K562 (cell line): ENCODE data around the gene ZBTB9. TPM values are rescaled to one million over a fixed set of nuclear protein-coding genes. Genes with fewer than 3 reads are reported as not detected.

Source experiments
- ATAC-seq: fragments of 200-7000 bp; cut with Tn5 transposase; 3 replicates; pipeline ENCODE4 v1.9.1; 2020; ENCODE audit warnings: moderate library complexity
- BruUV-seq: library from RNA; stranded (reverse); fragments of 400-500 nt; replicated peaks from 2 replicates; lab custom pipeline; 2021; lab: Mats Ljungman, UMichigan
- CTCF ChIA-PET: fragments of 300-600 bp; formaldehyde crosslinking; extraction: SDS; loops from one replicate; lab custom pipeline; 2021; ENCODE audit warnings: low intra/inter-chr PET ratio; lab: Yijun Ruan, JAX
- POLR2A ChIA-PET: fragments of 300-600, 350-650 bp; sonication (Branson Sonifier 250); formaldehyde crosslinking; extraction: SDS; loops from one replicate; lab custom pipeline; 2021; ENCODE audit warnings: antibody characterized with exemption, inconsistent platforms; lab: Yijun Ruan, JAX
- DNase-seq, 4 experiments: peaks; one replicate each; pipeline versions ENCODE4 v3.0.0 to v3.0.0-alpha.2; 2011 to 2018; ENCODE audit warnings: low spot score in 3 of 4, mixed read lengths in 3 of 4; ENCODE audit errors: extremely low read depth in 1 of 4
- FAIRE-seq: peaks from 2 replicates; lab custom pipeline; 2011; peaks lifted over from hg19 to GRCh38; lab: Jason Lieb, UNC
- H2AFZ ChIP-seq: 2 replicates; pipeline ENCODE4 v1.6.0; 2011; ENCODE audit warnings: low read depth, low read length, control low read depth, inconsistent platforms
- H3K27ac ChIP-seq: fragments of 200-600 bp; 3 replicates; pipeline ENCODE4 v1.8.0; 2011; ENCODE audit warnings: low read depth, mild to moderate bottlenecking, control low read depth, inconsistent platforms, low read length, moderate library complexity, mixed read lengths; ENCODE audit errors: extremely low read depth
- H3K27me3 ChIP-seq, 2 experiments: fragments of 300-600 bp in 1 of 2; 2 replicates in 1 of 2; 3 replicates in 1 of 2; pipeline versions ENCODE4 v1.6.0 to v1.8.0; 2011; ENCODE audit warnings: inconsistent platforms in 2 of 2, low read length in 2 of 2, mild to moderate bottlenecking in 1 of 2, mixed read lengths in 1 of 2, moderate library complexity in 1 of 2; ENCODE audit not compliant: control insufficient read depth in 2 of 2, insufficient read depth in 2 of 2
- H3K36me3 ChIP-seq: fragments of 300-600 bp; 3 replicates; pipeline ENCODE4 v1.8.0; 2011; ENCODE audit warnings: mild to moderate bottlenecking, low read length, inconsistent platforms; ENCODE audit not compliant: control insufficient read depth, insufficient read depth
- H3K4me1 ChIP-seq, 2 experiments: fragments of 200-600 bp in 1 of 2; replicated peaks in 1 of 2; 2 replicates in 1 of 2; 3 replicates in 1 of 2; pipeline versions ENCODE4 v1.5.1 to v1.8.0; 2011; ENCODE audit warnings: inconsistent platforms in 2 of 2, low read length in 2 of 2, mild to moderate bottlenecking in 1 of 2, mixed read lengths in 1 of 2, moderate library complexity in 1 of 2; ENCODE audit not compliant: control insufficient read depth in 2 of 2, insufficient read depth in 2 of 2
- H3K4me2 ChIP-seq: 2 replicates; pipeline ENCODE4 v1.6.1; 2011; ENCODE audit warnings: low read length, control low read depth, inconsistent platforms, mixed read lengths; ENCODE audit not compliant: insufficient read depth
- H3K4me3 ChIP-seq: fragments of 200-600 bp; sonication (generic), shearing (Covaris generic); 2 replicates; pipeline ENCODE4 v1.5.1; 2016; ENCODE audit warnings: control low read depth, inconsistent platforms
- H3K79me2 ChIP-seq: fragments of 200-600 bp; 3 replicates; pipeline ENCODE4 v1.8.0; 2011; ENCODE audit warnings: low read length, inconsistent platforms; ENCODE audit not compliant: control insufficient read depth, insufficient read depth
- H3K9ac ChIP-seq, 2 experiments: 2 replicates each; pipeline versions ENCODE4 v1.6.0 to v1.6.1; 2011; ENCODE audit warnings: low read depth in 2 of 2, low read length in 2 of 2, control low read depth in 1 of 2, inconsistent platforms in 1 of 2, mild to moderate bottlenecking in 1 of 2, mixed read lengths in 1 of 2; ENCODE audit not compliant: insufficient read depth in 1 of 2
- H3K9me1 ChIP-seq: one replicate; pipeline ENCODE4 v1.6.0; 2011; ENCODE audit warnings: inconsistent platforms, mild to moderate bottlenecking, low read length, moderate library complexity; ENCODE audit not compliant: control insufficient read depth, insufficient read depth
- H3K9me3 ChIP-seq: replicated peaks from 2 replicates; pipeline ENCODE4 v1.5.1; 2011; ENCODE audit warnings: low read depth, low read length, inconsistent platforms; ENCODE audit not compliant: control insufficient read depth, insufficient read depth
- H4K20me1 ChIP-seq: replicated peaks from 2 replicates; pipeline ENCODE4 v1.6.1; 2011; ENCODE audit warnings: low read length, inconsistent platforms, mixed read lengths; ENCODE audit not compliant: control insufficient read depth, insufficient read depth
- ETV5 ChIP-seq: sonication (generic); formaldehyde crosslinking; IDR thresholded peaks from 2 replicates; pipeline ENCODE4 v1.4.0; 2020; ENCODE audit warnings: low read depth, mild to moderate bottlenecking, missing genetic modification reagents
- FOXP4 ChIP-seq: sonication (generic); formaldehyde crosslinking; IDR thresholded peaks from 2 replicates; pipeline ENCODE4 v1.8.0; 2022; ENCODE audit warnings: mild to moderate bottlenecking, missing genetic modification reagents, borderline replicate concordance
- KDM5B ChIP-seq: fragments of 200-600 bp; sonication (generic); IDR thresholded peaks from 2 replicates; pipeline ENCODE4 v1.6.1; 2012; ENCODE audit warnings: low read depth, mild to moderate bottlenecking, moderate library complexity, low read length, control low read depth, inconsistent platforms; ENCODE audit not compliant: insufficient replicate concordance
- MYBL2 ChIP-seq, 2 experiments: fragments of 450-650 bp in 1 of 2; sonication (generic) in 1 of 2; formaldehyde crosslinking in 1 of 2; IDR thresholded peaks; 2 replicates each; pipeline versions ENCODE4 v1.6.1 to v1.8.1; 2017 to 2022; ENCODE audit warnings: borderline replicate concordance in 1 of 2, inconsistent platforms in 1 of 2, low read depth in 1 of 2, mild to moderate bottlenecking in 1 of 2, missing genetic modification reagents in 1 of 2, moderate library complexity in 1 of 2
- RBM22 ChIP-seq: fragments of 200-400 bp; formaldehyde crosslinking; IDR thresholded peaks from 2 replicates; pipeline ENCODE4 v1.6.1; 2018; ENCODE audit warnings: low read length, low read depth; ENCODE audit not compliant: poor library complexity, severe bottlenecking
- RFX1 ChIP-seq: fragments of 450-650 bp; IDR thresholded peaks from 2 replicates; pipeline ENCODE4 v1.6.1; 2016; ENCODE audit warnings: mild to moderate bottlenecking, moderate library complexity
- SFPQ ChIP-seq: fragments of 200-400 bp; formaldehyde crosslinking; IDR thresholded peaks from 2 replicates; pipeline ENCODE4 v1.6.1; 2017; ENCODE audit warnings: mild to moderate bottlenecking, low read depth, low read length, moderate library complexity
- XRCC4 ChIP-seq: IDR thresholded peaks from one replicate; pipeline ENCODE4 v1.6.1; 2011; ENCODE audit not compliant: insufficient read depth, insufficient read length; ENCODE audit errors: extremely low read depth
- ZBTB1 ChIP-seq: sonication (generic); formaldehyde crosslinking; IDR thresholded peaks from 2 replicates; pipeline ENCODE4 v1.8.1; 2023; ENCODE audit warnings: missing genetic modification reagents, low read depth, mild to moderate bottlenecking, borderline replicate concordance
- ZNF41 ChIP-seq: fragments of 250-450 bp; sonication (Bioruptor Pico); conservative IDR thresholded peaks from 2 replicates; pipeline ENCODE4 v1.4.0; 2020; ENCODE audit warnings: mild to moderate bottlenecking
- ZNF79 ChIP-seq: fragments of 250-450 bp; sonication (Bioruptor Pico); IDR thresholded peaks from 2 replicates; pipeline ENCODE4 v1.4.0; 2020; ENCODE audit warnings: low read depth, mild to moderate bottlenecking, moderate library complexity
- ZZZ3 ChIP-seq: fragments of 450-650 bp; IDR thresholded peaks from 2 replicates; pipeline ENCODE4 v1.6.1; 2016; ENCODE audit warnings: antibody characterized with exemption, mild to moderate bottlenecking, moderate library complexity
- WGBS: fragments of 100-300 bp; shearing (Covaris generic); methylation state at CpG from one replicate; pipeline ENCODE4 v1.1.6; 2016; ENCODE audit warnings: low coverage, mixed read lengths; ENCODE audit not compliant: insufficient coverage; ENCODE audit errors: missing lambda C conversion rate; 5-methylcytosine and 5-hydroxymethylcytosine counted together
- in situ Hi-C: fragments of 300-500 bp; cut with MboI; formaldehyde crosslinking; loops from 4 replicates; pipeline ENCODE4 v1.15.0; 2018; ENCODE audit warnings: inconsistent platforms, mixed read lengths
- intact Hi-C: fragments of 100-400 bp; cut with micrococcal nuclease; formaldehyde crosslinking; loops from 2 replicates; pipeline ENCODE4 v1.14.2; 2022
- polyA plus RNA-seq, 8 experiments: library from polyadenylated mRNA; depleted of rRNA in 4 of 8; stranded (reverse) in 5 of 8; unstranded in 3 of 8; fragments of >200 nt; fragmentation: Nextera tagmentation in 2 of 8; fragmentation: Illumina TruSeq in 1 of 8; extraction: Ambion mirVana in 2 of 8; extraction: Trizol in 1 of 8; gene quantifications; 2 replicates each; pipeline versions ENCODE4 v1.2.1 to v1.2.3, GENCODE V29; 2011 to 2014; ENCODE audit warnings: inconsistent platforms in 1 of 8, missing spikeins in 1 of 8
- total RNA-seq, 7 experiments: library from RNA; depleted of rRNA in 6 of 7; stranded (reverse); fragments of >200 nt in 6 of 7; fragmentation: Illumina TruSeq in 2 of 7; extraction: Trizol in 2 of 7; gene quantifications; 2 replicates each; pipeline versions ENCODE4 v1.2.1 to v1.2.3, GENCODE V29; 2011 to 2021; ENCODE audit warnings: low replicate concordance in 1 of 7
- TF ChIP-seq, protein P1 (sequence below): sonication (generic); formaldehyde crosslinking; IDR thresholded peaks from 2 replicates; pipeline ENCODE4 v1.4.0; 2020; ENCODE audit warnings: mild to moderate bottlenecking, missing genetic modification reagents

ZBTB9 gene
- total and polyA plus RNA-seq, 9 of the 15 experiments (the other 6 are each of a cell fraction or from before 2014, with no cell fraction given), result 1.9 to 19.5 (median 10.4) TPM

DNA sequence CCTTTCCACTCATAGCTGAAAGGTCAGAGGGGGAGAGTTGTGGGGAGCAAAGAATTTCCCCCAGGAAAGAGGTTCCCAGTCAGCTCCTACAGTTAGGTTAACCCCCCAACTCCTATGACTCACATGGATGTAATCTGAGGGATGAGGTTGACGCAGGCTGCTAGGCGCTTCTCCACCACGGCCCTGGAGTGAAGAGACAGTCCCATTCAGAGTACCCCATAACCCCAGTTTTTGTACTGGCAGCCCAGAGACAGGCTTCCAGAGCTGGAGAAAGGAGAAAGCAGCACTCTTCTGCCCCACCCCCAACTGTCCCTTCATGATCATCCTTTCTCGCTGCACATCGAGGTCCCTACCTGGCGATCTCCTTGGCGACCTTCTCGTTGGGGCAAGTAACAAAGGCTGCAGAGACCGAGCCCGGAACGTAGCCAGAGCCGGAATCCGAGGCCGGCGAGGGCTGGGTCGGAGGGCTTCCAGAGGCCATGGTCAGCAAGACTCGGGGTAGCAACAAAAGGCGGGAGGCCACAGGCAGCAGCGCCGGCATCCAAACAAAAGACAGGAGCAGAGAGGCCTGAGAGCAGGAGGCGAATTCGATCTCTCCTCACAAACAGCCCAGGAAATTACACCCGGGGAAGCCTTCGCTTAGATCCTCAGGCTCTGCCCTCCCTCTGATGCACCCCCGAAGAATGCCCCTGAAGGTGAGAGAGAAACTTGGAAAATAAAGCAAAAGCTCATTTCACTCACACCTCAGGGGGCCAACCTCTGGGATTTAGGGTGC, 37.1 kb upstream of the ZBTB9 start:
- Histone ChIP-seq H3K27me3 (no peaks in the 10 kb centered on the region), H3K4me1 (peaks cover 40 to 43% of the 10 kb centered on the region in 2 experiments), H3K4me2 (peak overlapping the region; percentile 99), H3K4me3 (peak overlapping the region; percentile 84), H3K9me3 (no peaks in the 10 kb centered on the region), H3K9me1 (no peaks in the 10 kb centered on the region), H3K9ac (peak overlapping the region; percentile 81 to 92), H4K20me1 (peaks cover 5% of the 10 kb centered on the region), H3K27ac (peak overlapping the region; percentile 95), H2AFZ (peak overlapping the region; percentile 81), H3K36me3 (peaks cover 47% of the 10 kb centered on the region; the same call in 2 of the 3 replicates), H3K79me2 (peaks cover 40% of the 10 kb centered on the region)
- FAIRE-seq (peak; percentile 85), ATAC-seq (peak; percentile 13), DNase-seq (peak in 2 of 4 experiments; percentile 61 to 76)
- WGBS, result under 1% methylated on average over 25 of the region's 25 CpGs
- intact Hi-C loops, result no loop called here
- POLR2A ChIA-PET, result interaction anchor here (0.9 to 2.1 kb wide), 3 partner anchors 12 to 128 kb away, joined by 4 to 7 read pairs (median 4); partner anchors contain the start of genes PFDN6 and WDR46
- TSS peak; percentile 85 for BruUV-seq
- in situ Hi-C loops, result no loop called here
- CTCF ChIA-PET, result interaction anchor here (0.6 to 1.8 kb wide), 3 partner anchors 9 to 137 kb away, joined by 3 to 5 read pairs (median 3); no protein-coding TSS in a partner anchor
- TF ChIP-seq RBM22 (no peak), ETV5 (CRISPR knock-in tag) (no peak), MYBL2 (IDR thresholded peaks at IDR 0.05; ENCODE audit: low read depth) (no peak), MYBL2 (CRISPR knock-in tag; IDR thresholded peaks at IDR 0.05; ENCODE audit: borderline replicate concordance) (no peak), ZNF41 (CRISPR knock-in tag) (no peak), XRCC4 (no peak), RFX1 (peak; percentile 32; the same call in 1 of the 2 replicates), ZNF79 (CRISPR knock-in tag) (no peak), ZZZ3 (no peak), ZBTB1 (CRISPR knock-in tag) (no peak), KDM5B (peak; percentile 47), FOXP4 (no peak), SFPQ (no peak)
- TF ChIP-seq, protein P1, sequence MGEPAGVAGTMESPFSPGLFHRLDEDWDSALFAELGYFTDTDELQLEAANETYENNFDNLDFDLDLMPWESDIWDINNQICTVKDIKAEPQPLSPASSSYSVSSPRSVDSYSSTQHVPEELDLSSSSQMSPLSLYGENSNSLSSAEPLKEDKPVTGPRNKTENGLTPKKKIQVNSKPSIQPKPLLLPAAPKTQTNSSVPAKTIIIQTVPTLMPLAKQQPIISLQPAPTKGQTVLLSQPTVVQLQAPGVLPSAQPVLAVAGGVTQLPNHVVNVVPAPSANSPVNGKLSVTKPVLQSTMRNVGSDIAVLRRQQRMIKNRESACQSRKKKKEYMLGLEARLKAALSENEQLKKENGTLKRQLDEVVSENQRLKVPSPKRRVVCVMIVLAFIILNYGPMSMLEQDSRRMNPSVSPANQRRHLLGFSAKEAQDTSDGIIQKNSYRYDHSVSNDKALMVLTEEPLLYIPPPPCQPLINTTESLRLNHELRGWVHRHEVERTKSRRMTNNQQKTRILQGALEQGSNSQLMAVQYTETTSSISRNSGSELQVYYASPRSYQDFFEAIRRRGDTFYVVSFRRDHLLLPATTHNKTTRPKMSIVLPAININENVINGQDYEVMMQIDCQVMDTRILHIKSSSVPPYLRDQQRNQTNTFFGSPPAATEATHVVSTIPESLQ (CRISPR knock-in tag), result no peak
